Kasumi-1 (cell line): ENCODE measurements around the gene IL25.
"Not testable (repeated sequence)": the region's sequence is repeated elsewhere in the genome, so short reads cannot be mapped to it uniquely, and the experiment has no call there.

ENCODE experiments used
- DNase-seq, 2 experiments: peaks; one replicate each; lab custom pipeline; 2025; lab: John Stamatoyannopoulos, UW

Gene IL25

DNA sequence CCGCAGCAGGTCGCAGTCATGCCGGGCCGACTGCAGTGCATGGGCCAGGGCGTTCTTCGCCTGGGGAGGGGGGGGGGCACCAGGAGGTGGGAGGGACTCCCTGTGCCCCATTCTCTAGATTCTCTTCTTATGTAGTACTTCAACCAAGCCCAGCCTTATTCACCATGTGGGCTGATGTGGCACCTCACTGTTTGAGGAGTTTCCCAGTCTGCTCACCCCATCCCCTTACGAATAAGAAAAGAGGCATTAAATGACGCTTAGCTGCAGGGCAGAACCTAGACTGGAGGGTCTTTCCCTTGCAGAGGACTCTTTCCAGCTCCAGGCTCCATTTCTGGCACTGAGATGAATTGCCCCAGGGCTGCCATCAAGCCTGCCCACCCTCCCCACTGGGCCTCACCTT is 16.4 kb downstream of the IL25 start:
- no peak for DNase-seq

DNA sequence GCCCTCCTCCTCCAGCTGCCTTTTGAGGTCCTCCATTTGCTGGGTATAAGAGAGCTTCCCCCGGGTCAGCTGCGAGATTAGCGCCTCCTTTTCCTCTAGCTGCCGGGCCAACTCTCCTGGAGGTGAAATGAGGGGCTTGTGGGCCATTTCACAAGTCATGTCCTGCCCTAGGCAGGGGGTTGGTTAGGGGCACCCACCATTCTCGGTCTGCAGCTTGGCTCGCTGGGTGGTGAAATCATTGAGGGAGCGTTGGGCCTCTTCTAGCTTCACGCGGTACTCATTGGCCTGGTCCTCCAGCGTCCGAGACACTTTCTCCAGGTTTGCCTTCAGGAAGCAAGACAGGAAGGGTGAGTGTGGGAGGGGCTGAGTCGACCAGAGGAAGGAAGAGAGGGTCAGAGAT is 16.8 kb downstream of the IL25 start:
- no peak for DNase-seq

GRCh38 chr14:23389871-23390270 is 17.3 kb downstream of the IL25 start:
- not testable (repeated sequence) for DNase-seq

GRCh38 chr14:23392613-23393012 is 20.0 kb downstream of the IL25 start:
- DNase-seq, result no peak

DNA sequence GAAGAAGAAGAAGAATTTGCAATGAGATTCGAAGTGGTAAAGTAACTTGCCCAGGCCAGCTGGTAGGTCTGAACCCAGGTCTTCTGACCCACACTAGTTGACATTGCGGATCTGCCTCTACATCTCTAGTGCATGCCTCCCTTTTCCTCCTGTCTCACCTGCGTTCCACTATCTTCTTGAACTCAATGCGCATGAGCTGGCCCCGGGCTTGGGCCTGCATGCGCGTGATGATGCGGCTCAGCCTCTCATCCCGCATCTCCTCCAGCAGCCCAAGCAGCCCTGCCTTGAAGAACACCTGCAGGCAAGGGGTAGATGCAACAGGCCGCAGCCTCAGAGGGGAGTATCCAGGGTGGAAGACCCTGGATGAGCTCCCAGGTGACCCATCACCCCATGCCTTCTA is 23.5 kb downstream of the IL25 start:
- no peak for DNase-seq

GRCh38 chr14:23396781-23397407 is 24.3 kb downstream of the IL25 start:
- no peak for DNase-seq

DNA sequence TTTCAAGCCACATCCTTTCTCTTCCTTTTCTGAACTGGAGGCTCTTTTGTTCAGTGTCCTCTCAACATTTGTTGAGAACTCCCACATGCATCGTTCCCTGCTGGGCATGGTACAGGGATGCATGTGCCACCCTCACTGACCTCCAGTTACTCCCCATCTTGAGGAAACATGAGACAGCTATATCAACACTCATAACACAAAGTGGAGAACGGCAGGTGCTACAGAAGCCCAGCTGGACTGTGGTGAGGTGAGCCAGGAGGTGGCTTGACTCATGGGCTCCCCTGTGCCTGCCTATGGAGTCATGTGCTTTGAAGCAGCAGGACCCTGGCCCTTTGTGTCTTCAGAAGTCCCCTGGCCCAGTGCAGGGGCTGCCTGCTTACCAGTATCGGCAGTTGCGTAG is 25.7 kb downstream of the IL25 start:
- no peak for DNase-seq

DNA sequence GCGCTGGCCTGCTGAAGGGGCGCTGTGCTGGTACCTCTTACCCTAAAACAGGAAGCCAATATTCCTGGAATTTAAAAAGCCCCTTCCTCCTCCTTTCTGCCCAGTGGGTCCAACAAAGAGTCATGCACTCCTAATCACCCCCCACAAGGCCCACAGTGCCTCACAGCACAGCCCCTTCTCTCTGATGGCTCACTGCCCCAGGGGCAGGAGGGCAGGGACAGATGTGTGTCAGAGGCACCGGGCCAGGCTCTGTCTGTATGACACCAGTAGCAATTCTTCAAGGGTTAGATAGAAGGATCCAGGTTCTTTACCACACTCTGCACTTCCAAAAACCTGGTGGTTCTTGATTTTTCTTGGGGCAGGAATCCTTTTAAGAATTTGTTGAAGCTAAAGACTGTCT is 26.5 kb downstream of the IL25 start:
- DNase-seq, result no peak

- no peak for DNase-seq
Measured at GRCh38 chr14:23399591-23399990, 27.0 kb downstream of the IL25 start.

- not testable (repeated sequence) for DNase-seq
Measured at GRCh38 chr14:23400496-23401149, 28.0 kb downstream of the IL25 start.

GRCh38 chr14:23401291-23401690 is 28.7 kb downstream of the IL25 start:
- no peak for DNase-seq

DNA sequence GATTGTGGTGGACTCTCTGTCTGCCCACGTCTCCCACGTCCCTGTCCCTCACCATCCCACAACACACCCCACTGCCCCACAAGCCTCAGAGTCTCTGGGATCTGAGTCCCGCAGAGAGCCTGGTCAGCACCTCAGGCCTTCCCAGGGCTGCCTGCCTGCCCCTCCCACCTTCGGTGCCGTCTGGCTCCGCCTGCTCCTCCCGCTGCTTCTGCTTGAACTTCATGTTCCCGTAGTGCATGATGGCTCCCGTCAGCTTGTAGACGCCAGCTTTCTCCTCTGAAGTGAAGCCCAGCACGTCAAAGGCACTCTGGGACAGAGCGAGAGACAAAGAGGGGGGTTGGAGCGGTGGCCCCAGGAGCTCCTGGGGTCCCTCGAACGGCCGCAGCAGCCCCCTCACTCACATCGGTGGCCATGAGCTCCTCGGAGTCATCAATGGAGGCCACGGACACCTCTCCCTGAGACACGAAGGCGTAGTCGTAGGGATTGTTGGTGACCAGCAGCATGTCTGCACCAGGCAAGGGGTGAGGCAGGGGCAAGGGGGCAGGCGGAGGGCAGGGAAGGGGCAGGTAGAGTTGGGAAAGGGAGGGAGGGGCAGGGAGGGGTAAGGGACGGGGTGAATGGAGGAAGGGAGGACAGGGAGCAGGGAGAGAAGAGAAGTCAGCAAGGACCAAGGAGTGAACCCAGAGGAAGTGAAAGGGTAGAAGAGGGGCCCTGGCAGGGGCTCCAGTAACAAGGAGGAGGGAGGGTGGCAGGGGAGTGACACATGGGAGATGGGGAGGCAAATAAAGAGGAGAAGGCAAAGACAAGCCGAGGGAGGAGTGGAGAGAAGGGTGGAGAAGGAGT is 29.9 kb downstream of the IL25 start:
- no peak for DNase-seq

DNA sequence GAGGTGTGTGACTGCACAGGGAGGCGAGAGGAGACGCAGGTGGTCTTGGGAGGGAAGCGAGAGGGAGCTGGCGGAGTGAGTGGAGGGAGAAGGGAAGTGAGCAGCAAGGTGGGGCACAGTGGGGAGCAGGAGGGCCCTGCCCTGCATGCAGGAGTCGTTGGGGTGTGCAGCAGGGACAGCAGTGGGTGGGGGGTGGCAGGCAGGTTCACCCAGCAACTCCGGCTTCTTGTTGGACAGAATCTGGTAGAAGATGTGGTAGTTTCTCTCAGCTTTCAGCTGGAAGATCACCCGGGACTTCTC is 30.5 kb downstream of the IL25 start:
- DNase-seq, result no peak

- DNase-seq, result no peak
Measured at GRCh38 chr14:23403908-23404307, 31.3 kb downstream of the IL25 start.

DNA sequence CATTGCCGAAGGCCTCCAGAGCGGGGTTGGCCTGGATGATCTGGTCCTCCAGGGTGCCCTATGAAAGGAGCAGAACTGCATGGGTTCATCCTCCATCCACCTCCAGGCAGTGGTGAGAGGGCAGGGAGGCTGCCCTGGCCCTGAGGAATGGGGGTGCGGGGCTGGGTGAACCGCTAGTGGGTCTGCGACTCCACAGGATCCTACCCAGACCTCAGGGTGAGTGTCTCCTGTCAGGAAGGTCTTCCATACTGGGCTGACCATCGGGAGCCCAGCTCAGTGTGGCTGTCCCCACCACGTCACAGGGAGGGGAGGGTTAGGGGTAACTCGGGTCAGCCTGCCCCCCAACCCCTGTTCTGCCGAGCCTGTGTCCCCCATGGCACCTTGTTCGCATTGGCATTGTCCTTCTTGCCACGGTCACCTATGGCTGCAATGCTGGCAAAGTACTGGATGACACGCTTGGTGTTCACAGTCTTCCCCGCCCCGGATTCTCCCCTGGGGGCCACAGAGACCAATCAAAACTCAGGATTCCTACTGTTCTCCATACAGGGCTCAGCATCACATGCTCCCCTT is 31.8 kb downstream of the IL25 start:
- DNase-seq, result no peak

DNA sequence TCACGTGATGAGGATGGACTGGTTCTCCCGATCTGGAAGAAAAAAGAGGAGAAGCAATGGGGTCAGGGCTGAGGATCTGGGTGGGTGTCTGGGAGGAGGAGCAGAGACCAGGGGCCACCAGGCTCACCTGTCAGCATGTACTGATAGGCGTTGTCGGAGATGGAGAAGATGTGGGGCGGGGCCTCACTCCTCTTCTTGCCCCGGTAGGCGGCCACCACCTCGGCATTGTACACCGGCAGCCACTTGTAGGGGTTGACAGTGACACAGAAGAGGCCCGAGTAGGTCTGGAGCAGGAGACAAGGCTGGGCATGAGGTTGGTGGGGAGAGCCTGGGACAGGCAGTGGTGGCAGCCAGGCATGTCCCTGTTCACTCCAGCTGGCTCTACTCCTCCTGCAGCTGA is 32.5 kb downstream of the IL25 start:
- no peak for DNase-seq

DNA sequence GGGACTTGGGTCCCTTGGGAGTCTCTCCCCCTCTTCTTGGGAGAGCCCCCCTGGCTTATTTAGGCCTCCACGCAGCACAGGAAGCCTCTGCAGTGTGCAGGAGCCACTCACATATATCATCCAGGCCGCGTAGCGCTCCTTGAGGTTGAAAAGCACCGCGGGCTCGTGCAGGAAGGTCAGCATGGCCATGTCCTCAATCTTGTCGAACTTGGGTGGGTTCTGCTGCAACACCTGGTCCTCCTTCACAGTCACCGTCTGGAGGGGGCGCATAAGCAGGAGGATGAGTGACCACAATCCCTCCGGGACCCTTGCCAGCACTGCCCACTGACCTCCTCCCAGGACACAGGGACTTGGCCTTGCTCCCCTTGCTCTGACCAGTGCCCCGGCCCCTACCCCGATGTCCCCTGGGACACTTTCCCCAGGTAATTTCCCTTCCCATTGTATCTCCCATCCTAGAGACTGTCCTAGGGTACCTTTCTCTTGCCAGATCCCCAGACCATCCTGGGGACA is 33.0 kb downstream of the IL25 start:
- DNase-seq, result no peak

DNA sequence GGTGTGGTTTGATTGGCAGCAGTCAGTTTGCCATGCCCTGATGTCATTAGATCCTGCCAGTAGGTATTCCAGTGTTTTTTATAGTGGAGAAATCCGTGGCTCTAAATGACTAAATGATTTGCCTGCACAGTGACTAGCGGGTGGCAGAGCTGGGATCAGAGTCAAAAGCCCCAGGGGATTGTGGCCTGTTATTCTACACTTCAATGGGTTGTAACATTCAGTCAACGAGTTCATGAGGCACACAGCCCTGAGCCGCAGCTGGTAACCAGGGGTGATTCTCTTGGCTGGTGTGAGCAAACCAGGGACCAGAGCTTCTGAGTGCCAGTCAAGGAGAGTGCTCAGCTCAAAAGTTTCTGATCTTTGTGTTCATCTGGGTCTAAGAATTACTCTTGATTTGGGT is 33.6 kb downstream of the IL25 start:
- DNase-seq, result no peak

GRCh38 chr14:23406725-23407355 is 34.2 kb downstream of the IL25 start:
- DNase-seq, result no peak

GRCh38 chr14:23407516-23408306 is 35.1 kb downstream of the IL25 start, which contains the start of gene MYH6:
TSS of gene MYH6 (minus strand) at chr14:23408273. CDS start at chr14:23407223, 1,050 bp downstream.
- DNase-seq, result no peak

GRCh38 chr14:23408307-23408630 is 35.7 kb downstream of the IL25 start:
- DNase-seq, result no peak

GRCh38 chr14:23409475-23409874 is 36.9 kb downstream of the IL25 start:
- no peak for DNase-seq
